H9 (cell line): Measurements from ENCODE around the gene OPALIN. TPM values are rescaled to one million over a fixed set of nuclear protein-coding genes. Genes with fewer than 3 reads are reported as not detected.

Experiments used
- DNase-seq: peaks from one replicate; pipeline ENCODE4 v3.0.0-alpha.2; 2017
- H2AFZ ChIP-seq: one replicate; pipeline ENCODE4 v1.6.1; 2013; ENCODE audit warnings: mild to moderate bottlenecking, low read length, control low read depth, moderate library complexity
- H2AK5ac ChIP-seq: 2 replicates; pipeline ENCODE4 v1.6.1; 2013; ENCODE audit warnings: low read length, control low read depth, mixed read lengths; ENCODE audit not compliant: insufficient read length
- H2BK120ac ChIP-seq: one replicate; pipeline ENCODE4 v1.6.1; 2013; ENCODE audit warnings: low read depth, mild to moderate bottlenecking, low read length, control low read depth, inconsistent platforms; ENCODE audit not compliant: poor library complexity, severe bottlenecking
- H2BK12ac ChIP-seq: 2 replicates; pipeline ENCODE4 v1.6.1; 2013; ENCODE audit warnings: low read length, control low read depth, mixed read lengths, low read depth; ENCODE audit not compliant: insufficient read length
- H2BK15ac ChIP-seq: 2 replicates; pipeline ENCODE4 v1.6.1; 2013; ENCODE audit warnings: low read depth, low read length, control low read depth
- H2BK20ac ChIP-seq: one replicate; pipeline ENCODE4 v1.6.1; 2013; ENCODE audit warnings: low read depth, mild to moderate bottlenecking, low read length, control low read depth, inconsistent platforms; ENCODE audit not compliant: poor library complexity, severe bottlenecking
- H2BK5ac ChIP-seq: 2 replicates; pipeline ENCODE4 v1.6.1; 2013; ENCODE audit warnings: low read length, control low read depth, mixed read lengths; ENCODE audit not compliant: insufficient read length
- H3K14ac ChIP-seq: 2 replicates; pipeline ENCODE4 v1.6.1; 2013; ENCODE audit warnings: low read length, control low read depth; ENCODE audit not compliant: insufficient read depth
- H3K18ac ChIP-seq: 2 replicates; pipeline ENCODE4 v1.6.1; 2013; ENCODE audit warnings: low read depth, mild to moderate bottlenecking, mixed read lengths, low read length, control low read depth; ENCODE audit not compliant: insufficient read length
- H3K23ac ChIP-seq: 2 replicates; pipeline ENCODE4 v1.6.1; 2013; ENCODE audit warnings: low read length, control low read depth, mixed read lengths, low read depth; ENCODE audit not compliant: insufficient read length
- H3K23me2 ChIP-seq: 2 replicates; pipeline ENCODE4 v1.6.1; 2013; ENCODE audit warnings: low read depth, mild to moderate bottlenecking, mixed read lengths, low read length, control low read depth; ENCODE audit not compliant: insufficient read length, poor library complexity, severe bottlenecking
- H3K27ac ChIP-seq: 2 replicates; pipeline ENCODE4 v1.5.1; 2013; ENCODE audit warnings: low read length, control low read depth, mixed read lengths, low read depth; ENCODE audit not compliant: insufficient read length
- H3K27me3 ChIP-seq: 2 replicates; pipeline ENCODE4 v1.6.1; 2013; ENCODE audit warnings: low read length, control low read depth, inconsistent platforms; ENCODE audit not compliant: insufficient read depth
- H3K4ac ChIP-seq: 2 replicates; pipeline ENCODE4 v1.6.1; 2013; ENCODE audit warnings: low read depth, mild to moderate bottlenecking, control low read depth, inconsistent platforms, low read length, moderate library complexity
- H3K4me1 ChIP-seq: 2 replicates; pipeline ENCODE4 v1.6.1; 2013; ENCODE audit warnings: low read length, control low read depth, inconsistent platforms; ENCODE audit not compliant: insufficient read depth
- H3K4me2 ChIP-seq: 2 replicates; pipeline ENCODE4 v1.6.1; 2013; ENCODE audit warnings: low read length, control low read depth, mixed read lengths; ENCODE audit not compliant: insufficient read length, insufficient read depth
- H3K56ac ChIP-seq: 2 replicates; pipeline ENCODE4 v1.6.1; 2013; ENCODE audit warnings: low read depth, mild to moderate bottlenecking, mixed read lengths, low read length, control low read depth; ENCODE audit not compliant: insufficient read length
- H3K79me1 ChIP-seq: 2 replicates; pipeline ENCODE4 v1.6.1; 2013; ENCODE audit warnings: low read depth, mild to moderate bottlenecking, moderate library complexity, low read length, control low read depth, inconsistent platforms; ENCODE audit not compliant: insufficient read depth, poor library complexity, severe bottlenecking
- H3K79me2 ChIP-seq: 2 replicates; pipeline ENCODE4 v1.6.1; 2013; ENCODE audit warnings: low read length, control low read depth, inconsistent platforms; ENCODE audit not compliant: insufficient read depth
- H3K9ac ChIP-seq: 2 replicates; pipeline ENCODE4 v1.6.1; 2013; ENCODE audit warnings: low read length, control low read depth, mixed read lengths; ENCODE audit not compliant: insufficient read length; ENCODE audit errors: extremely low read depth
- H3K9me3 ChIP-seq: one replicate; pipeline ENCODE4 v1.6.1; 2013; ENCODE audit warnings: low read depth, low read length, inconsistent platforms; ENCODE audit not compliant: control insufficient read depth
- H3T11ph ChIP-seq: one replicate; pipeline ENCODE4 v1.6.1; 2013; ENCODE audit warnings: mild to moderate bottlenecking, low read length, control low read depth, inconsistent platforms
- H4K20me1 ChIP-seq: one replicate; pipeline ENCODE4 v1.6.1; 2013; ENCODE audit not compliant: control insufficient read depth, insufficient read length, insufficient read depth
- H4K5ac ChIP-seq: 2 replicates; pipeline ENCODE4 v1.6.1; 2013; ENCODE audit warnings: low read depth, mild to moderate bottlenecking, mixed read lengths, low read length, control low read depth; ENCODE audit not compliant: insufficient read length
- H4K8ac ChIP-seq: replicated peaks from 2 replicates; pipeline ENCODE4 v1.6.1; 2013; ENCODE audit warnings: low read length, control low read depth, mixed read lengths, low read depth; ENCODE audit not compliant: insufficient read length
- H4K91ac ChIP-seq: 2 replicates; pipeline ENCODE4 v1.6.1; 2013; ENCODE audit warnings: low read depth, mild to moderate bottlenecking, moderate library complexity, mixed read lengths, low read length, control low read depth; ENCODE audit not compliant: insufficient read length
- H3K27ac Mint-ChIP-seq, 3 experiments: 2 replicates in 2 of 3; 3 replicates in 1 of 3; pipeline ENCODE4 v1.8.0; 2020 to 2021; ENCODE audit warnings: mixed read lengths in 3 of 3, mild to moderate bottlenecking in 1 of 3, moderate library complexity in 1 of 3
- H3K27me3 Mint-ChIP-seq: 2 replicates; pipeline ENCODE4 v1.8.0; 2021; ENCODE audit warnings: low read depth, mild to moderate bottlenecking, moderate library complexity, mixed read lengths
- H3K36me3 Mint-ChIP-seq, 3 experiments: 2 replicates in 2 of 3; 3 replicates in 1 of 3; pipeline ENCODE4 v1.8.0; 2020 to 2021; ENCODE audit warnings: low read depth in 3 of 3, mixed read lengths in 3 of 3; ENCODE audit not compliant: insufficient read depth in 1 of 3
- H3K4me1 Mint-ChIP-seq, 2 experiments: 2 replicates each; pipeline ENCODE4 v1.8.0; 2020; ENCODE audit warnings: mixed read lengths in 2 of 2
- H3K4me3 Mint-ChIP-seq, 2 experiments: 2 replicates in 1 of 2; 3 replicates in 1 of 2; pipeline ENCODE4 v1.8.0; 2020 to 2021; ENCODE audit warnings: mild to moderate bottlenecking in 2 of 2, mixed read lengths in 2 of 2, moderate library complexity in 1 of 2
- H3K9me3 Mint-ChIP-seq, 2 experiments: 2 replicates in 1 of 2; 3 replicates in 1 of 2; pipeline ENCODE4 v1.8.0; 2020; ENCODE audit warnings: mild to moderate bottlenecking in 2 of 2, mixed read lengths in 2 of 2, moderate library complexity in 1 of 2
- WGBS: extraction: QIAGEN DNeasy Blood & Tissue Kit; methylation state at CpG from one replicate; pipeline ENCODE4 v1.1.7; 2013; ENCODE audit warnings: missing lambda C conversion rate, low lambda C conversion rate, mixed read lengths; ENCODE audit not compliant: insufficient read length; ENCODE audit errors: extremely low coverage; 5-methylcytosine and 5-hydroxymethylcytosine counted together
- total RNA-seq: library from RNA; stranded (reverse); gene quantifications from 2 replicates; pipeline ENCODE4 v1.2.1, GENCODE V29; 2021
- TF ChIP-seq, protein P1 (sequence below): fragments of 200-600 bp; sonication (generic); conservative IDR thresholded peaks from 3 replicates; pipeline ENCODE4 v1.8.0; 2021; ENCODE audit warnings: antibody characterized with exemption, mild to moderate bottlenecking

OPALIN gene
- total RNA-seq, 1 experiment from 2014 or later: not detected

DNA sequence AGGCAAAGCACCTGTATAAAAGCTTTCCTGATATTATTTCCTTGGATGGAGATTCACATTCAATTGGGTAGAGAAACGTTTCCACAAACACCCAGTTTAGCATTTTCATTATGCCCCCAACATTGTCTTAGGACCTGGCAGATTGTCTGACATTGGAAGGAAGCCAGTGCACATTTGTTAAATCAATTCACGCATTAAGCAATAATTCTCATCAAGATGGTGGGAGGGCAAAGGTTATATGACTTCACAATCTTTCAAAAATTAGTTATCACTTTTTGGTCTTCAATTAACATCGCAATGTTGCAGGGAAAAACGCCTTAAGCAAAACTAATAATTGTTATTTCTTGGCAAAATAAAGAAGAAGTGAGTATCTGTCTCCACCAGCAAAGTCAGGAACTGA lies 16.4 kb downstream of the OPALIN start:
- no peak overlapping the region for H3K14ac ChIP-seq
- H3K79me1 ChIP-seq: no peaks in the 10 kb centered on the region
- H3K23me2 ChIP-seq: no peaks in the 10 kb centered on the region
- no peak overlapping the region for H3K23ac ChIP-seq
- H4K20me1 ChIP-seq: no peaks in the 10 kb centered on the region
- Mint-ChIP-seq H3K27ac (no peak overlapping the region), H3K36me3 (peaks cover 11 to 19% (median 15%) of the 10 kb centered on the region in 3 experiments), H3K4me1 (peaks cover 65 to 67% of the 10 kb centered on the region in 2 experiments), H3K27me3 (peaks cover 31% of the 10 kb centered on the region), H3K9me3 (peaks cover 17 to 23% of the 10 kb centered on the region in 2 experiments), H3K4me3 (no peak overlapping the region)
- H2BK5ac ChIP-seq: no peak overlapping the region
- no peak for DNase-seq
- no CpG with 5 or more reads among the region's 4 CpGs for WGBS
- H3K9me3 ChIP-seq: peaks cover 5% of the 10 kb centered on the region
- no peak overlapping the region for H3K18ac ChIP-seq
- no peak overlapping the region for H2BK20ac ChIP-seq
- no peak overlapping the region for H2BK120ac ChIP-seq
- no peak overlapping the region for H4K8ac ChIP-seq
- H2AK5ac ChIP-seq: no peak overlapping the region
- no peak overlapping the region for H2AFZ ChIP-seq
- H4K5ac ChIP-seq: no peak overlapping the region
- TF ChIP-seq, protein P1, sequence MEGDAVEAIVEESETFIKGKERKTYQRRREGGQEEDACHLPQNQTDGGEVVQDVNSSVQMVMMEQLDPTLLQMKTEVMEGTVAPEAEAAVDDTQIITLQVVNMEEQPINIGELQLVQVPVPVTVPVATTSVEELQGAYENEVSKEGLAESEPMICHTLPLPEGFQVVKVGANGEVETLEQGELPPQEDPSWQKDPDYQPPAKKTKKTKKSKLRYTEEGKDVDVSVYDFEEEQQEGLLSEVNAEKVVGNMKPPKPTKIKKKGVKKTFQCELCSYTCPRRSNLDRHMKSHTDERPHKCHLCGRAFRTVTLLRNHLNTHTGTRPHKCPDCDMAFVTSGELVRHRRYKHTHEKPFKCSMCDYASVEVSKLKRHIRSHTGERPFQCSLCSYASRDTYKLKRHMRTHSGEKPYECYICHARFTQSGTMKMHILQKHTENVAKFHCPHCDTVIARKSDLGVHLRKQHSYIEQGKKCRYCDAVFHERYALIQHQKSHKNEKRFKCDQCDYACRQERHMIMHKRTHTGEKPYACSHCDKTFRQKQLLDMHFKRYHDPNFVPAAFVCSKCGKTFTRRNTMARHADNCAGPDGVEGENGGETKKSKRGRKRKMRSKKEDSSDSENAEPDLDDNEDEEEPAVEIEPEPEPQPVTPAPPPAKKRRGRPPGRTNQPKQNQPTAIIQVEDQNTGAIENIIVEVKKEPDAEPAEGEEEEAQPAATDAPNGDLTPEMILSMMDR: no peak
- no peak overlapping the region for H3K27ac ChIP-seq
- H3K56ac ChIP-seq: no peak overlapping the region
- H2BK12ac ChIP-seq: no peak overlapping the region
- H3T11ph ChIP-seq: no peak overlapping the region
- no peak overlapping the region for H3K4me2 ChIP-seq
- H3K27me3 ChIP-seq: no peaks in the 10 kb centered on the region
- H2BK15ac ChIP-seq: no peak overlapping the region
- H3K9ac ChIP-seq: no peak overlapping the region
- H3K4ac ChIP-seq: no peak overlapping the region
- H3K4me1 ChIP-seq: peaks cover 7% of the 10 kb centered on the region; the same call in 1 of the 2 replicates
- H3K79me2 ChIP-seq: no peaks in the 10 kb centered on the region
- no peak overlapping the region for H4K91ac ChIP-seq
